Omental fat pad (tissue), 4 donors: ENCODE data around the gene RFPL4A. TPM values are rescaled to one million over a fixed set of nuclear protein-coding genes. Genes with fewer than 3 reads are reported as not detected.
"Not testable (repeated sequence)": the region's sequence is repeated elsewhere in the genome, so short reads cannot be mapped to it uniquely, and the experiment has no call there.

Source experiments
- ATAC-seq: fragments of 150-250 bp; one replicate; pipeline ENCODE4 v1.9.1; 2016; ENCODE audit warnings: mild to moderate bottlenecking, moderate library complexity; ENCODE audit not compliant: low FRiP score
- DNase-seq: peaks from one replicate; pipeline ENCODE4 v3.0.0-alpha.2; 2019; ENCODE audit warnings: low spot score
- CTCF ChIP-seq, 3 donors: fragments of 450-650 bp; IDR thresholded peaks; one replicate each; pipeline ENCODE4 v1.5.1; 2016 to 2017; ENCODE audit warnings: antibody characterized with exemption in 3 of 3, mild to moderate bottlenecking in 3 of 3, moderate library complexity in 2 of 3
- total RNA-seq, 4 donors: library from RNA; depleted of rRNA; stranded (reverse); fragments of >200 nt; gene quantifications; one replicate each; pipeline ENCODE4 v1.1.0, GENCODE V29; 2016

The RFPL4A gene
- total RNA-seq = not detected

- not testable (repeated sequence) for DNase-seq, ATAC-seq
These were observed at the start of gene RFPL4A for GRCh38 chr19:55758797-55759196. Gene RFPL4A (plus strand): TSS chr19:55759097. CDS start chr19:55761801, 2,704 bp downstream.

GRCh38 chr19:55711719-55712118, 47.2 kb upstream of the RFPL4A start:
- DNase-seq (no peak), ATAC-seq (no peak)
- no peak for TF ChIP-seq CTCF (IDR thresholded peaks at IDR 0.05)

- TF ChIP-seq CTCF (IDR thresholded peaks at IDR 0.05) = no peak
- no peak for DNase-seq
- no peak for ATAC-seq
These were observed 45.9 kb upstream of the RFPL4A start for GRCh38 chr19:55712804-55713631.

GRCh38 chr19:55716531-55716930, 42.4 kb upstream of the RFPL4A start:
- no peak for ATAC-seq
- no peak for DNase-seq
- no peak for TF ChIP-seq CTCF (IDR thresholded peaks at IDR 0.05)

GRCh38 chr19:55717251-55717650, 41.6 kb upstream of the RFPL4A start:
- no peak for TF ChIP-seq CTCF (IDR thresholded peaks at IDR 0.05)
- ATAC-seq (no peak), DNase-seq (no peak)

- not testable (repeated sequence) for DNase-seq, ATAC-seq
These were observed 40.8 kb upstream of the RFPL4A start for GRCh38 chr19:55717879-55718711.

- TF ChIP-seq CTCF (IDR thresholded peaks at IDR 0.05) = no peak
- ATAC-seq = no peak
These were observed 38.6 kb upstream of the RFPL4A start for GRCh38 chr19:55720214-55720746.

More at GRCh38 chr19:55720214-55720746, 38.6 kb upstream of the RFPL4A start:
- no peak for DNase-seq
